Calu3 (cell line): Measurements from ENCODE around the gene HEATR5A. TPM values are rescaled to one million over a fixed set of nuclear protein-coding genes. Genes with fewer than 3 reads are reported as not detected.
"Not testable (repeated sequence)": the region's sequence is repeated elsewhere in the genome, so short reads cannot be mapped to it uniquely, and the experiment has no call there.

Experiments used
- Bru-seq: library from RNA; stranded (reverse); fragments of 400-500 nt; gene quantifications from one replicate; lab custom pipeline; 2021; lab: Mats Ljungman, UMichigan
- BruChase-seq, 2 experiments: library from RNA; stranded (reverse); fragments of 400-500 nt; gene quantifications; one replicate each; lab custom pipeline; 2021; lab: Mats Ljungman, UMichigan
- BruUV-seq: library from RNA; stranded (reverse); fragments of 400-500 nt; replicated peaks from 2 replicates; lab custom pipeline; 2021; lab: Mats Ljungman, UMichigan
- CTCF ChIA-PET: fragments of 300-600 bp; sonication (Branson Sonifier 250); formaldehyde crosslinking; loops from one replicate; lab custom pipeline; 2022; ENCODE audit warnings: antibody characterized with exemption; lab: Charles Lee
- DNase-seq: peaks from one replicate; pipeline ENCODE4 v3.0.0; 2022
- H3K27ac Mint-ChIP-seq: one replicate; pipeline ENCODE4 v1.8.0; 2022; ENCODE audit warnings: mixed read lengths; ENCODE audit not compliant: unreplicated experiment
- H3K27me3 Mint-ChIP-seq: one replicate; pipeline ENCODE4 v1.8.0; 2022; ENCODE audit warnings: mixed read lengths; ENCODE audit not compliant: unreplicated experiment
- H3K36me3 Mint-ChIP-seq: one replicate; pipeline ENCODE4 v1.8.0; 2022; ENCODE audit warnings: mild to moderate bottlenecking, moderate library complexity, mixed read lengths; ENCODE audit not compliant: insufficient read depth, unreplicated experiment
- H3K4me1 Mint-ChIP-seq: one replicate; pipeline ENCODE4 v1.8.0; 2022; ENCODE audit warnings: mild to moderate bottlenecking, low read depth, mixed read lengths; ENCODE audit not compliant: unreplicated experiment
- H3K4me3 Mint-ChIP-seq: one replicate; pipeline ENCODE4 v1.8.0; 2022; ENCODE audit warnings: mild to moderate bottlenecking, low read depth, moderate library complexity, mixed read lengths; ENCODE audit not compliant: unreplicated experiment
- H3K9me3 Mint-ChIP-seq: one replicate; pipeline ENCODE4 v1.8.0; 2022; ENCODE audit warnings: low read depth, mixed read lengths; ENCODE audit not compliant: unreplicated experiment
- CTCF ChIP-seq: fragments of 200-600 bp; IDR thresholded peaks from one replicate; pipeline ENCODE4 v1.8.0; 2022; ENCODE audit warnings: antibody characterized with exemption; ENCODE audit not compliant: unreplicated experiment
- intact Hi-C: fragments of 100-400 bp; cut with micrococcal nuclease; formaldehyde crosslinking; loops from one replicate; pipeline ENCODE4 v1.10.0; 2022; ENCODE audit not compliant: unreplicated experiment
- long read RNA-seq: library from polyadenylated mRNA; stranded (forward); transcript quantifications from one replicate; pipeline ENCODE4 v2.0.0, GENCODE V29; 2022
- total RNA-seq: library from RNA; stranded (reverse); gene quantifications from 2 replicates; pipeline ENCODE4 v1.2.3, GENCODE V29; 2022

The HEATR5A gene
- total RNA-seq (28.9 and 31.3 TPM in 2 replicates), Bru-seq, nascent RNA (percentile 66 among the genes with signal in this experiment), BruChase-seq, experiment 1, labeled RNA remaining after a 6-hour chase (percentile 68 among the genes with signal in this experiment), BruChase-seq, experiment 2, labeled RNA remaining after a 2-hour chase (percentile 68 among the genes with signal in this experiment)
- long read RNA-seq, partial matches to known transcripts: 1 of 6 reads
- long read RNA-seq, other reads (novel, unspliced or antisense): 4 of 6 reads

GRCh38 chr14:31420319-31421111 lies at the start of gene HEATR5A:
TSS of gene HEATR5A (minus strand) at chr14:31420550. CDS start at chr14:31402975, 17,575 bp downstream.
- H3K36me3 Mint-ChIP-seq: peaks cover 15% of the 10 kb centered on the region
- intact Hi-C loops: no loop called here
- peaks cover 16% of the 10 kb centered on the region for H3K4me1 Mint-ChIP-seq
- peak; percentile 97 for DNase-seq
- no peaks in the 10 kb centered on the region for H3K27me3 Mint-ChIP-seq
- H3K9me3 Mint-ChIP-seq: no peaks in the 10 kb centered on the region
- BruUV-seq: no TSS peak
- peak within 1 kb of the TSS; percentile 98 for H3K27ac Mint-ChIP-seq
- H3K4me3 Mint-ChIP-seq: peak within 1 kb of the TSS; percentile 100
- no peak for TF ChIP-seq CTCF
- CTCF ChIA-PET: interaction anchor here (0.9 to 1.2 kb wide), 4 partner anchors 29 to 962 kb away, joined by 3 to 5 read pairs (median 4); no protein-coding TSS in a partner anchor

GRCh38 chr14:31466554-31466953 lies 46.2 kb upstream of the HEATR5A start:
- intact Hi-C loops: no loop called here
- H3K9me3 Mint-ChIP-seq: no peaks in the 10 kb centered on the region
- no peaks in the 10 kb centered on the region for H3K4me1 Mint-ChIP-seq
- no peak for DNase-seq
- H3K36me3 Mint-ChIP-seq: no peaks in the 10 kb centered on the region
- H3K27ac Mint-ChIP-seq: no peak overlapping the region
- no TSS peak for BruUV-seq
- H3K4me3 Mint-ChIP-seq: no peak overlapping the region
- no peaks in the 10 kb centered on the region for H3K27me3 Mint-ChIP-seq
- TF ChIP-seq CTCF: no peak
- CTCF ChIA-PET: interaction anchor here (0.7 kb wide), 1 partner anchor 581 kb away, joined by 4 read pairs; no protein-coding TSS in a partner anchor

DNA sequence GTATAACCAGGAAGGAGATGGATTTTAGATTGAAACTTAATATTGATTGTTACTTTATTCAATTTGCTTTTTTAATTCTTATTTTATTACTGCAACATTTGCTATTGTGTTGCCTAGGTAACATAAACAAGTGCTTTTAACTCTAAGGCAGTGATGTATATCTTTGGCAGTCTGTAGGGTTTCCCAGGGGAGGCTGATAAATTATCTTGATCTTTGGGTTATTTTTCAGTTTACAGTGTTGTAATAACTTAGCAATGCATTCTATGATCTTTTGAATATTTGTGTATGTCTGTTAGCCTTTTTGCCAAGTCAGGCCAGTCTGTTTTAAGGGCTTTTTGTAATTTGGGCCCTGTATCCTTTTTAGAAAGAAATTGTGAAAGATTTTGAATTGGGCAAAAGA lies 44.8 kb upstream of the HEATR5A start:
- Mint-ChIP-seq H3K4me3 (no peak overlapping the region), H3K9me3 (no peaks in the 10 kb centered on the region), H3K36me3 (no peaks in the 10 kb centered on the region), H3K4me1 (no peaks in the 10 kb centered on the region), H3K27ac (no peak overlapping the region), H3K27me3 (no peaks in the 10 kb centered on the region)
- BruUV-seq: no TSS peak
- CTCF ChIA-PET: no interaction called here
- intact Hi-C loops: no loop called here
- TF ChIP-seq CTCF: no peak
- no peak for DNase-seq

DNA sequence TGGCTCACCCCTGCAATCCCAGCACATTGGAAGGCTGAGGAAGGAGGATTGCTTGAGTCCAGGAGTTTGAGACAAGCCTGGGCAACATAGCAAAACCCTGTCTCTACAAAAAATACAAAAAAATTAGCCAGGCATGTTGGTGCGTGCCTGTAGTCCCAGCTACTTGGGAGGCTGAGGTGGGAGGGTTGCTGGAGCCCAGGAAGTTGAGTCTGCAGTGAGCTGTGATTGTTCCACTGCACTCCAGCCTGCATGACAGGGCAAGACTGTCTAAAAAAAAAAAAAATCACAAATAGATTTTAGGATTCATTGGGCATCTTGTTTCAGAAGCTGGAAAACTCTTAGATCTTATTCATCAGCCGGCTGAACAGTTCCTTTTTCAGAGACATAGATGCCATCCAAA lies 42.1 kb upstream of the HEATR5A start:
- H3K36me3 Mint-ChIP-seq, H3K4me3 Mint-ChIP-seq, DNase-seq, CTCF ChIA-PET, H3K27me3 Mint-ChIP-seq, BruUV-seq, H3K9me3 Mint-ChIP-seq, H3K4me1 Mint-ChIP-seq, H3K27ac Mint-ChIP-seq, intact Hi-C loops: not testable (repeated sequence)
